OCI-LY1 (cell line): ENCODE results near the gene NFIA.

Source experiments
- H2AFZ ChIP-seq: fragments of 200-600 bp; sonication (generic), shearing (Covaris generic); 2 replicates; pipeline ENCODE4 v1.6.0; 2014; ENCODE audit warnings: antibody characterized with exemption, mild to moderate bottlenecking, low read length
- H3F3A ChIP-seq: fragments of 200-600 bp; sonication (generic), shearing (Covaris generic); 2 replicates; pipeline ENCODE4 v1.6.0; 2014; ENCODE audit warnings: mild to moderate bottlenecking, antibody characterized with exemption, low read length, moderate library complexity; ENCODE audit not compliant: insufficient read depth
- H3K27ac ChIP-seq: fragments of 200-600 bp; sonication (generic); 2 replicates; pipeline ENCODE4 v1.5.1; 2014; ENCODE audit warnings: low read length, mixed run types, mild to moderate bottlenecking, low read depth; ENCODE audit not compliant: poor library complexity, severe bottlenecking
- H3K27me3 ChIP-seq: fragments of 200-600 bp; sonication (generic); 2 replicates; pipeline ENCODE4 v1.6.0; 2014; ENCODE audit warnings: antibody characterized with exemption, mild to moderate bottlenecking, low read length, moderate library complexity; ENCODE audit not compliant: insufficient read depth
- H3K36me3 ChIP-seq: fragments of 200-600 bp; sonication (generic); 2 replicates; pipeline ENCODE4 v1.6.1; 2014; ENCODE audit warnings: mild to moderate bottlenecking, antibody characterized with exemption, low read length, moderate library complexity, mixed read lengths; ENCODE audit not compliant: insufficient read depth
- H3K4me1 ChIP-seq: fragments of 200-600 bp; sonication (generic); 2 replicates; pipeline ENCODE4 v1.5.1; 2014; ENCODE audit warnings: mild to moderate bottlenecking, low read length, moderate library complexity; ENCODE audit not compliant: insufficient read depth, severe bottlenecking
- H3K4me2 ChIP-seq: fragments of 200-600 bp; sonication (generic), shearing (Covaris generic); 2 replicates; pipeline ENCODE4 v1.6.1; 2014; ENCODE audit warnings: low read length
- H3K4me3 ChIP-seq: fragments of 200-600 bp; sonication (generic); 2 replicates; pipeline ENCODE4 v1.5.1; 2014; ENCODE audit warnings: low read length, low read depth, mild to moderate bottlenecking, mixed read lengths; ENCODE audit not compliant: poor library complexity, severe bottlenecking
- H3K79me2 ChIP-seq: fragments of 200-600 bp; shearing (Covaris generic); 2 replicates; pipeline ENCODE4 v1.6.1; 2016; ENCODE audit warnings: mixed run types, low read length, mixed read lengths; ENCODE audit not compliant: insufficient read depth
- H3K9ac ChIP-seq: fragments of 200-600 bp; sonication (generic), shearing (Covaris generic); 2 replicates; pipeline ENCODE4 v1.6.1; 2014; ENCODE audit warnings: mild to moderate bottlenecking, low read length, mixed read lengths
- H3K9me2 ChIP-seq: fragments of 200-600 bp; sonication (generic), shearing (Covaris generic); 2 replicates; pipeline ENCODE4 v1.6.1; 2014; ENCODE audit warnings: low read depth, mild to moderate bottlenecking, low read length, mixed read lengths
- H3K9me3 ChIP-seq: fragments of 200-600 bp; shearing (Covaris generic); 2 replicates; pipeline ENCODE4 v1.6.1; 2014; ENCODE audit warnings: low read length, mixed read lengths
- H4K20me1 ChIP-seq: fragments of 200-600 bp; sonication (generic), shearing (Covaris generic); 2 replicates; pipeline ENCODE4 v1.6.0; 2016; ENCODE audit warnings: mild to moderate bottlenecking, low read length; ENCODE audit not compliant: insufficient read depth
- CTCF ChIP-seq: fragments of 200-600 bp; sonication (generic), shearing (Covaris generic); IDR thresholded peaks from 2 replicates; pipeline ENCODE4 v1.5.1; 2017; ENCODE audit warnings: mild to moderate bottlenecking, antibody characterized with exemption, low read length, moderate library complexity, mixed read lengths
- EZH2 ChIP-seq: fragments of 200-600 bp; sonication (generic), shearing (Covaris generic); IDR thresholded peaks from 2 replicates; pipeline ENCODE4 v1.8.0; 2017; ENCODE audit warnings: borderline replicate concordance, mixed run types, mild to moderate bottlenecking, antibody characterized with exemption, low read length, moderate library complexity, mixed read lengths

Gene NFIA

GRCh38 chr1:61135291-61135690, 52.9 kb downstream of the NFIA start:
- peaks cover 42% of the 10 kb centered on the region for H3K4me1 ChIP-seq
- H4K20me1 ChIP-seq = no peaks in the 10 kb centered on the region
- no peak overlapping the region for H3K4me2 ChIP-seq
- 0 out of 2 replicates have a peak, but pooled peaks cover 4% of the 10 kb centered on the region for H3K79me2 ChIP-seq
- no peak overlapping the region for H3K4me3 ChIP-seq
- no peak overlapping the region for H2AFZ ChIP-seq
- H3K9me3 ChIP-seq = no peaks in the 10 kb centered on the region
- H3K36me3 ChIP-seq = no peaks in the 10 kb centered on the region
- H3K27me3 ChIP-seq = no peaks in the 10 kb centered on the region
- H3F3A ChIP-seq = no peaks in the 10 kb centered on the region
- no peak overlapping the region for H3K9ac ChIP-seq
- H3K27ac ChIP-seq = no peak overlapping the region
- H3K9me2 ChIP-seq = no peaks in the 10 kb centered on the region
- no peak for TF ChIP-seq CTCF
- TF ChIP-seq EZH2 = no peak

GRCh38 chr1:61138305-61138704, 55.9 kb downstream of the NFIA start:
- Histone ChIP-seq H3K4me3 (no peak overlapping the region), H3K9me3 (no peaks in the 10 kb centered on the region), H3K9me2 (no peaks in the 10 kb centered on the region), H3K9ac (no peak overlapping the region), H2AFZ (no peak overlapping the region), H3K27me3 (no peaks in the 10 kb centered on the region), H3K27ac (no peak overlapping the region), H3K36me3 (no peaks in the 10 kb centered on the region), H3K4me1 (peaks cover 25% of the 10 kb centered on the region), H3F3A (no peaks in the 10 kb centered on the region), H3K79me2 (no peaks in the 10 kb centered on the region), H3K4me2 (no peak overlapping the region), H4K20me1 (no peaks in the 10 kb centered on the region)
- TF ChIP-seq EZH2 (no peak), CTCF (no peak)

GRCh38 chr1:61138921-61139774, 56.8 kb downstream of the NFIA start:
- Histone ChIP-seq H3K36me3 (no peaks in the 10 kb centered on the region), H4K20me1 (no peaks in the 10 kb centered on the region), H3F3A (no peaks in the 10 kb centered on the region), H3K4me2 (no peak overlapping the region), H3K4me3 (no peak overlapping the region), H3K27me3 (no peaks in the 10 kb centered on the region), H2AFZ (no peak overlapping the region), H3K4me1 (peaks cover 25% of the 10 kb centered on the region), H3K9me3 (no peaks in the 10 kb centered on the region), H3K9ac (no peak overlapping the region), H3K9me2 (no peaks in the 10 kb centered on the region), H3K27ac (no peak overlapping the region), H3K79me2 (no peaks in the 10 kb centered on the region)
- TF ChIP-seq EZH2 (no peak), CTCF (no peak)
